Globus pallidus (tissue), 1 donor: ENCODE data around the gene MBD3L3.
A peak's percentile ranks its signal among the peaks of the same experiment; 100 is the strongest.
"Not testable (repeated sequence)": the region's sequence is repeated elsewhere in the genome, so short reads cannot be mapped to it uniquely, and the experiment has no call there.

Experiments
- DNase-seq: peaks from one replicate; pipeline ENCODE4 v3.0.0-alpha.2; 2015; ENCODE audit warnings: low spot score

MBD3L3 gene

DNA sequence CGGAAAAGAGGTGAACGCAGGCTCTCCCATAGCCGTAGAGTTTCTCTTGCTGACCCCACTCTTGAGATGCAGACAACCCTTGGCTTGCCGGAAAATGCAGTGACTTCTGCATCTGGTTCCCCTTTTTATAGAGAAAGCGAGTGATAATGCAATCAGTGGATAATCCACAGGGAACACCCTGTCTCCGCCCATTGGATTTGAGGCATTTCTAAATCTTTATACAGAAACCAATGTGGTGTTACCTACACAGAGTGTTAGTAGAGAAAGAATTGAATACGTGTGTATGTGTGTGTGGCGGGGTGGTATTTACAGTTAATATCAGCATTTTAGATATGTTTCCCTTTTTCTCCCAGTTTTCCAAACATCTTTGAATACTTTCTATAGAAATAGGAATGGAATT lies at the start of gene MBD3L3:
Gene MBD3L3 (minus strand): TSS at position 101 of the 400 bp plus-strand sequence. CDS start 71 bp downstream, at position 30.
- not testable (repeated sequence) for DNase-seq

GRCh38 chr19:7106711-7107657 lies 48.5 kb upstream of the MBD3L3 start:
- no peak for DNase-seq

DNA sequence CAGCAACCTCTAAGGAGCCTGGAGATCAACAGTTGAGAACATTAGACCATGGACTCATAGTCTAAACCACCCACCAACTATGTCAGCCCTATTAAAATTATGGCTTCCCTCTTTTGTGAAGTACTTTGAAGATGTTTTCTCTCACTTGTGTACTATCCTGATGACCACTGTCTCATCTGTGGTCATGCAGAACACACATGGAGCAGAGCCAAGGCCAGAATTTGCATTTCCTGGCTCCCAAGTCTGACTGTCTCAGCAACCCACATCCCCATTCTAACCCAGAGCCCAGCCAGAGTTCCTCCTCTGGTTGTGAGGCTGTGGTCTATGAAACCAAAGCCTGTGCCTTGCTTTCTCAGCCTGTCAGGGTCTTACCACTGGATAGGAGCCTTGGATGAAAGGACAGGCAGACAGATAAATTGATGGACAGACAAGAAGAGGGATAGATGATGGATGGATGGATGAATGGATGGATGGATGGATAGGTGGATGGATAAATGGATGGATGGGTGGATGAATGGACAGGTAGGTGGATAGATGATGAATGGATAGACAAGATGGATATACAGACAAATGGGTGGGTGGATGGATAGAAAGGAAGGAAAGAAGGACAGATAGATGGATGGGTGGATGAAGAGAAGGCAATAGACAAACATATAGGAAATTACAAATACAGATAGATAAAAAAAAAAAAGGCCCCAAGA lies 46.4 kb upstream of the MBD3L3 start:
- DNase-seq, result peak; percentile 16

DNA sequence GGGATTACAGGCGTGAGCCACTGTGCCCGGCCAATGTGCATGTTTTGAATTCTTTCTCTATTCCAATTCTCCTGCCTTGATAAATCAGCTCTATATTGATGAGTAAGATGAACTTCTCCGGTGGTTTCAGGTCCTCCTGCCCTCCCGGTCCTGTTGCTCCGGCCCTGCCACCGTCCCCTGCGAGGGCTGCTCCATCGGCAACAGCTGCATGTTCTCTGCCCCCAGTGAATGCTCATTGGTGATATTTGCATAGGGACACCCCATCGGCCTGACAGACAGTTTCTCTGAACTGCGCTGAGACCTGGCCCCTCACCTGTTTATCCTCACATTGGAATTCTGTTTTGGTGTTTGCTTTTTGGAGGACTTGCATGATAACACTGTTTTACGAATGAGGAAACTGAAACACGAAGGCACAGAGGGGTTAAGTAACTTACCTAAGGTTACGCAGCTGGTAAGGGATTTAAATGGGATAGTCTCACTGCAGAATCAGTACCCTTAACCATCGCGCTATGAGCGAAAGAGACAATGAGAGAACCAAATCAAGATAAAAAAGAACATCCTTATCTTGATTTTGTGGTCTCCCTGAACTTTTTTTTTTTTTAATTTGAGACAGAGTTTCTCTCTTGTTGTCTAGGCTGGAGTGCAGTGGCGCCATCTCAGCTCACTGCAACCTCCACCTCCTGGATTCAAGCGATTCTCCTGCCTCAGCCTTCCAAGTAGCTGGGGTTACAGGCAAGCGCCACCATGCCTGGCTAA lies 43.2 kb upstream of the MBD3L3 start:
- no peak for DNase-seq

GRCh38 chr19:7099597-7099921 lies 41.1 kb upstream of the MBD3L3 start:
- no peak for DNase-seq

DNA sequence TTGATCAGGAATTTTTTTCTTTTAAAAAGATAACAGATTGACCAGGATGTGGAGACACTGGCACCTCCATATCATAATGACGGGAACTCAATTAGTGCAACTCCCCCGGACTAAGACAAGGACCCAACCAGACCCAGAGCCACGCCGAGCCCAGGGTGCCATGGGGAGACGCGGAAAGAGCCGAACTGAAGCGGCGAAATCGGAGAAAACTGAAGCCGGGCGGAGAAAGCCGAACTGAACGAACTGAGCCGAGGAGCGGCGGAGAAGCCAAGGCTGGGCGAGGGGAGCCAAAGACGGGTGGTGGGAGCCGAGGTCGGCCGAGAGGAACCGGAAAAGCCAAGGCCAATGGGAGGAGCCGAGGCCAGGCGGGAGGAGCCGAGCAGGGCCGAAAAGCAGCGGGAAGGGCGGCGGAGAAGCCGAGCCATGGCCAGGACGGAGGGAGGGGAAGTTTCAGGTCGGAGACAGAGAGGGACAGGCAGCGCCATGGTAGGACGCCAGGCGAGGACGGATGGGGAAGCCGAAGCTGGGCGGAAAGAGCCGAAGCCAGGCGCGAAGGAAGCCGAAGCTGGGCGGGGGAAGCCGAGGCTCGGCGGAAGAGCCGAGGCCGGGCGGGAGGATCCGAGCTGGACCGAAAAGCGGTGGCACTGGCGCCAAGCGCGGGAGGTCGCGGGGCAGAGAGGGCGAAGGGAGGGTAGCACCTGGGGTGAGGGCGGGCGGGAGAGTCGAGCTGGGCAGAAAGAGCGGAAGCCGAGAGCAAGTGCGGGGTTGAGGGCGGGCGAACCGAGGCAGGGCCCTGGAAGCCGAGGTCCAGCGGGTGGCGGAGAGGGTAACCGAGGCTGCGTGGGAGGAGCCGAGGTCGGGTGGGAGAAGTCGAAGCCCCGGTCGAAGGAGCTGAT lies 40.5 kb upstream of the MBD3L3 start:
- DNase-seq, result peak; percentile 90

GRCh38 chr19:7098096-7098495 lies 39.6 kb upstream of the MBD3L3 start:
- no peak for DNase-seq

- DNase-seq, result no peak
Observed at GRCh38 chr19:7088999-7089398, 30.5 kb upstream of the MBD3L3 start.

DNA sequence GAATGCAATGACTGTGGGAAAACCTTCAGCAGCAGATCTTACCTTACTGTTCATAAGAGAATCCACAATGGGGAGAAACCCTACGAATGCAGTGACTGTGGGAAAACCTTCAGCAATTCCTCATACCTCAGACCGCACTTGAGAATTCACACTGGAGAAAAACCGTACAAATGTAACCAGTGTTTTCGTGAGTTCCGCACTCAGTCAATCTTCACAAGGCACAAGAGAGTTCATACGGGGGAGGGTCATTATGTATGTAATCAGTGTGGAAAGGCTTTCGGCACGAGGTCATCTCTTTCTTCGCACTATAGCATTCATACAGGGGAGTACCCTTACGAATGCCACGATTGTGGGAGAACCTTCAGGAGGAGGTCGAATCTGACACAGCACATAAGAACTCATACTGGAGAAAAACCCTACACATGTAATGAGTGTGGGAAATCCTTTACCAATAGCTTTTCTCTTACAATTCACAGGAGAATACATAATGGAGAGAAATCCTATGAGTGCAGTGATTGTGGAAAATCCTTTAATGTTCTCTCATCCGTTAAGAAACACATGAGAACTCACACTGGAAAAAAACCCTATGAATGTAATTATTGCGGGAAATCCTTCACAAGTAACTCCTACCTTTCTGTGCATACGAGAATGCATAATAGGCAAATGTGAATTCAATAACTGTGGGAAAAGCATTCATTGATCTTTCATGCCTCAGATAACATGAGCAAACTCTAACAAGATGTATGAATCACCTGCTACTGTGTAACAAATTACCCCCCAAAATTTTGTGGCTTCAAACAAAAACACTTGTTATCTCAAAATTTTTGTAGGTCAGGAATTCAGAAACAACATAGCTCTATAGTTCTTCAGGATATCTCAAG lies 24.8 kb upstream of the MBD3L3 start:
- DNase-seq, result no peak

DNA sequence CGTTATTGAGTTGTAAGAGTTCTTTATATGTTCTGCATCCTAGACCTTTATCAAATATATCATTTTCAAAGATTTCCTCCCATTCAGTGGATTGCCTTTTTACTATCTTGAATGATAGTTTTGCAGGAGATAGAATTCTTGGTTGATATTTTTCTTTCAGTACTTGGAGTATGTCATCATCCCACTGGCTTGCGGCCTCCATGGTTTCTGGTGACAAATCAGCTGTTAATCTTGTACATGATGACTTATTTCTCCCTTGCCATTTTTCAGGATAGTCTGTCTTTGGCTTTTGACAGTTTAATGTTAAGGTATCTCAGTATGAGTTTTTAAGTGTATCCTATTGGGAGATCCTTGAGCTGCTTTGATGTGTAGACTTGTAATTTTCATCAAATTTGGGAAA lies 19.5 kb upstream of the MBD3L3 start:
- no peak for DNase-seq

DNA sequence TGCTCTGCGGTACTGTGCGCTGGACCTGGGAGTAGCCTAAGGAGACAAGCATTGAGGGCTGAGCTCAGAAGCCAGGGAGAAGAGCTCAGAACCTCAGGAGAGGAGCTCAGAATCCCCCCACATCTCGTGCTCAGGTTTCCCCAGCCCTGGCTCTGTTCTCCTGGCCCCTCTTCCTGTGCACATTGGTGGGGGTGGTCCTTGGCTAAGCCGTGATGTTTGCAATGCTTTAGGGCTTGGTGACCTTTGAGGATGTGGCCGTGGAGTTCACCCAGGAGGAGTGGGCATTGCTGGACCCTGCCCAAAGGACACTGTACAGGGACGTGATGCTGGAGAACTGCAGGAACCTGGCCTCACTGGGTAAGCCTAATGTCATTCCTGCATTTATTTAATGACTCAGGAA lies 17.7 kb upstream of the MBD3L3 start:
- DNase-seq, result no peak

DNA sequence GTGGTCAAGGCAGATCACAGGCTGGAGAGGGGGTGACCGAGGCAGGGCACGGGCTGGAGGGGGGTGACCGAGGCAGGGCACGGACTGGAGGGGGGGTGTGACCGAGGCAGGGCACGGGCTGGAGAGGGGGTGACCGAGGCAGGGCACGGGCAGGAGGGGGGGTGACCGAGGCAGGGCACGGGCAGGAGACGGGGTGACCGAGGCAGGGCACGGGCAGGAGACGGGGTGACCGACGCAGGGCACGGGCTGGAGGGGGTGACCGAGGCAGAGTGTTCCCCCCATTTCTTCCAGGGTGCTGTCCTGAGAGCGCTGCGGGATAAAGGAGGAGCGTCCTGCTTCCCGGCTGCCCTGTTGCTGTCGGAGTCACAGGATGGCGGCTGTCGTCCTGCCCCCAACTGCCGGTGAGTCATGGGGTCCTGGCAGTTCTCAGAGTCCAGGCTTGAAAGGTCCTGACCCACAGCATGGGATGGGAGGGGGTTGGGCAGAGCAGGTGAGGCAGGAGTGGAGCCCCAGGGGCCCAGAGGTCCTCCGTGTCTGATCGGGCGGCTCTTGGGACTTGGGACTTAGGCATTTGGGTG lies 16.3 kb upstream of the MBD3L3 start:
- DNase-seq, result no peak

GRCh38 chr19:7072541-7072940 lies 14.1 kb upstream of the MBD3L3 start:
- no peak for DNase-seq

DNA sequence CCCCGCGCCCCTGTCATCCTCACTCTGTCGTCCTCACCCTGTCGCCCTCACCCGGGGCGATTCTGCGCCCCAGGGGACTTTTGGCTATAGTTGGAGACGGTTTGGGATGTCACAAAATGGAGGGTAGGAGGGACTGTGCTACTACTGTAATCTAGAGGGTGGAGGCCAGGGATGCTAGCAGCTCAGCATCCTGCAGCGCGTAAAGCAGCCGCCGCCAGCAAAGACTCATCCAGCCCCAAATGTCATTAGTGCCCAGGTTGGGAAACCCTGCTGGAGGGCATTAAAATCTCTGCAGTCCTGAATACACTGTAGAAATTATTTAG lies 11.4 kb upstream of the MBD3L3 start:
- no peak for DNase-seq

GRCh38 chr19:7069042-7069903 lies 10.8 kb upstream of the MBD3L3 start, which contains the start of gene ZNF557:
Gene ZNF557 (plus strand): TSS chr19:7069703. CDS start chr19:7075075, 5,372 bp downstream.
- peak; percentile 98 for DNase-seq

DNA sequence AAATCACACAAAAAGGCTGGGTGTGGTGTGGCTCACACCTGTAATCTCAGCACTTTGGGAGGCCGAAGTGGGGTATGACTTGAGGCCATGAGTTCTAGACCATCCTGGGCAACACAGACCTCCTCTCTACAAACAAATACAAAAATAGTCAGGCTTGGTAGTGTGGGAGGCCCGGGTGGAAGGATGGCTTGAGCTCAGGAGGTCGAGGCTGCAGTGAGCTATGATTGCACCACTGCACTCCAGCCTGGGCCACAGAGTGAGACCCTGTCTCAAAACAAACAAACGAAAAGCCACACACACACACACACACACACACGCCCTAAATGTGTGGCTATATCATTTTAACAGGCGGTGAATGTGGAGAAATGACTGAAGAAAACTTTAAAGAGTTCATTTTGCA lies 10.1 kb upstream of the MBD3L3 start:
- no peak for DNase-seq

DNA sequence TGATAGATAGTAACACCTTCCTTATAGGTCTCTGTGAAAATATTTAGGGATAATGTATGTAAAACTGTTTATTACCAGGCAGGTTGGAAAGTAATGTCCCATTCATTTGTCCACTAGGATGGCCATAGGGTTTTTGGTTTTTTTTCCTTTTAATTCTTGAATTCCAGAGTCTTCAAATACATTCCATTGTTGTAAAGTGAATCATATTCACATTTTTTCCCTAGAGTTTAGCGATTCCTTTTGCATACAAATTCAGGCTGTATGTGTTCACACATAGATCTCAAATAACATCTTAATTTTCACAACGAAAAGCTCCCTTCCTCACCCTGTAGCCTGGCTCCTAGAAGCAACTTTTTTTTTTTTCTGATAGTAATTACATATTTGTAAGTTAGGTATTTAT lies 9.2 kb upstream of the MBD3L3 start:
- DNase-seq, result no peak

DNA sequence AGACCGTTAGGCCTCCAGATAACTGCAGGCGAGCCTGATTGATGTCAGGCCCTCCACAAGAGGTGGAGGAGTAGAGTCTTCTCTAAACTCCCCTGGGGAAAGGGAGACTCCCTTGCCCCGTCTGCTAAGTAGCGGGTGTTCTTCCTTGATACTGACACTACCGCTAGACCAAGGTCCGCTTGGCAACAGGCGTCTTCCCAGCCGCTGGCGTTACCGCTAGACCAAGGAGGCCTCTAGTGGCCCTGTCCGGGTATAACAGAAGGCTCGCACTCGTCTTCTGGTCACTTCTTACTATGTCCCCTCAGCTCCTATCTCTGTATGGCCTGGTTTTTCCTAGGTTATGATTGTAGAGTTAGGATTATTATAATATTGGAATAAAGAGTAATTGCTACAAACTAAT lies 8.6 kb upstream of the MBD3L3 start:
- DNase-seq, result not testable (repeated sequence)

DNA sequence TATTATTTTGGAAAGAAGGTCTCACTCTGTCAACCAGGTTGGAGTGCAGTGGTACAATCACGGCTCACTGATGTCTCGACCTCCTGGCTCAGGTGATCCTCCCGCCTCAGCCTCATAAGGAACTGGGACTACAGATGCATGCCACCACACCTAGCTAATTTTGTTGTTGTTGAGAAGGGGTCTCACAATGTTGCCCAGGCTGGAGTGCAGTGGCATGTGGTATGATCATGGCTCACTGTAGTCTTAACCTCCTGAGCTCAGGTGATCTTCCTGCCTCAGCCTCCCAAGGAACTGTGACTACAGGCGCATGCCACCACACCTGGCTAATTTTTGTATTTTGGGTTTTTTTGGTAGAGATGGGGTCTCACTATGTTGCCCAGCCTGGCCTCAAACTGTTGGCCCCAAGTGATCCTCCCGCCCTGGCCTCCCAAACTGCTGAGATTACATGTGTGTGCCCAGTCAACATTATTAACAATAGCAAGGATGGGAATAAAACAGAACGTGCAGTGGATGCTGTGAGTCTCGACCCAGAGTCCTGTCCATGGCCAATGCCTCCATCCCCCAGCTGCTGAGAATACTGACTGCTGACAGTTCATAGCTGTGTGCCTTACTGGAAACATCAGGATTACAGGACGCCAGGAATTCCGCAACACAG lies 5.4 kb upstream of the MBD3L3 start:
- DNase-seq, result no peak
